ENCODE data around the gene SMIM14.

SMIM14 gene

DNA sequence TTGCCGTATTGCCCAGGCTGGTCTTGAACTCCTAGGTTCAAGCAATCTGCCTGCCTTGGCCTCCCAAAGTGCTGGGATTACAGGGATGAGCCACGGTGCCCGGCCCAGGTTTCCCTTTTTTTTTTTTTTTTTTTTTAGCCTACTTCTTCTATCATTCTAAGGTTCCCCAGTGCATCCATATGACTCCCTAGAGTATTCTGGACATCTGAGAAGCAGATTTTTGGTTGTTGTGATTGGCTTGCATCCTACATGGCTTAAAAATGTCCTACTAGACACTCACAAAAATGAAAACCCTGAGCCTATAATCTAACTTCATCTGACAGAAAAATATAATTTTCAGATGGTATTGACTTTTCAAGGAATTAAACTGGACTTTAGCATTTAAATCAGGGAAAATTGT lies 41.7 kb downstream of the SMIM14 start:
- Mint-ChIP-seq H3K27ac (no peak overlapping the region), H3K36me3 (ENCODE audit: low read depth) (no peaks in the 10 kb centered on the region), H3K9me3 (no peaks in the 10 kb centered on the region), H3K27me3 (no peaks in the 10 kb centered on the region), H3K4me3 (no peak overlapping the region), H3K4me1 (peaks cover 6% of the 10 kb centered on the region)
- DNase-seq (no peak), ATAC-seq (no peak)

DNA sequence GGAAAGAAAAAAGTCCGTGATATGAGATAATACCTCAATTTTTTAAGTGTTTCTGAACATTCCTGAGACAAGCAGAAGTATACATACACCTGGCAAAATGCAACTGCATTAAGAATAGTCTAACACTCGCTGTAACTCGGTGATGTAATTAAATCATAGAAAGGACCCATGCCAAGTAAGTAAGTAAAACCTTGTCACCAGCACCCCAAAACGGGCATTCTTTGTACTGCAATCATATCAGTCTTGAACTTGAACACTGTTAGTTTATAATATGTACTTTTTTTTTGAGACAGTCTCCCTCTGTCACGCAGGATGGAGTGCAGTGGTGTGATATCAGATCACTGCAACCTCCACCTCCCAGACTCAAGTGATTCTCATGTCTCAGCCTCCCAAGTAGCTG lies 47.4 kb downstream of the SMIM14 start:
- Mint-ChIP-seq H3K36me3 (ENCODE audit: low read depth) (no peaks in the 10 kb centered on the region), H3K27me3 (no peaks in the 10 kb centered on the region), H3K4me3 (no peak overlapping the region), H3K9me3 (no peaks in the 10 kb centered on the region), H3K27ac (no peak overlapping the region), H3K4me1 (no peaks in the 10 kb centered on the region)
- ATAC-seq (no peak), DNase-seq (no peak)

DNA sequence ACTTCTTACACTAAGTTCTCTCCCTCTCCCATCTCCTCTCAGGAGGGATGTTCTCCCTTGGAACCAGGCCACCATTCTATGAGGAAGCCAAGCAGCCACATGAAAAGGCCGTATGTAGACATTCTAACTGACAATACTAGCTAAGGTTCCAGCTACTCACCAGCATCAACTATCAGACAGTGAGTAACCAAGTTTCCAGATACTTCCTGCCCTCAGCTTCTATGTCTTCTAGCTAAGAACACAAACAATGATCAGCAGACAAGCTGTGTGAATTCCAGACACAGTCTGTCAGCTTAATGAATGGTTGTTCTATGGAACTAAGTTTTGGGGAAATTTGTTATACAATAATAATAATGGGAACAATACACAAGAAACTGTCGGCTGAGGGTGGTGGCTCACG lies 50.8 kb downstream of the SMIM14 start:
- Mint-ChIP-seq H3K27ac (no peak overlapping the region), H3K9me3 (no peaks in the 10 kb centered on the region), H3K4me1 (no peaks in the 10 kb centered on the region), H3K4me3 (no peak overlapping the region), H3K27me3 (no peaks in the 10 kb centered on the region), H3K36me3 (ENCODE audit: low read depth) (peaks cover 2% of the 10 kb centered on the region)
- ATAC-seq = no peak
- DNase-seq = no peak

DNA sequence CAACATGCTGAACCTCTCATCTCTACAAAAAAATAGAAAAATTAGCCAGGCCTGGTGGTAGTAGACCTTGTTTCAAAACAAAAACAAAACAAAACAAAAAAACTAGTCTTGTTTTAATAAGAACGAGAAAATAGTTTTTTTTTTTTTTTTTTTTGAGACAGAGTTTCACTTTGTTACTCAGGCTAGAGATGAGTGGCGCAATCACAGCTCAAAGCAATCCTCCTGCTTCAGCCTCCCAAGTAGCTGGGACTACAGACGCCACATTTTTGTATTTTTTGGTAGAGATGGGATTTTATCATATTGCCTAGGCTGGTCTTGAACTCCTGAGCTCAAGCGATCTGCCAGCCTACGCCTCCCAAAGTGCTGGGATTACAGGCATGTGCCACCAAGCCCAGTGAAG lies 63.7 kb downstream of the SMIM14 start:
- no peaks in the 10 kb centered on the region for H3K27me3 Mint-ChIP-seq
- H3K36me3 Mint-ChIP-seq (ENCODE audit: low read depth) = no peaks in the 10 kb centered on the region
- H3K27ac Mint-ChIP-seq = no peak overlapping the region
- H3K4me3 Mint-ChIP-seq = no peak overlapping the region
- no peak for DNase-seq
- no peak for ATAC-seq
- H3K9me3 Mint-ChIP-seq = no peaks in the 10 kb centered on the region
- peaks cover 2% of the 10 kb centered on the region for H3K4me1 Mint-ChIP-seq

DNA sequence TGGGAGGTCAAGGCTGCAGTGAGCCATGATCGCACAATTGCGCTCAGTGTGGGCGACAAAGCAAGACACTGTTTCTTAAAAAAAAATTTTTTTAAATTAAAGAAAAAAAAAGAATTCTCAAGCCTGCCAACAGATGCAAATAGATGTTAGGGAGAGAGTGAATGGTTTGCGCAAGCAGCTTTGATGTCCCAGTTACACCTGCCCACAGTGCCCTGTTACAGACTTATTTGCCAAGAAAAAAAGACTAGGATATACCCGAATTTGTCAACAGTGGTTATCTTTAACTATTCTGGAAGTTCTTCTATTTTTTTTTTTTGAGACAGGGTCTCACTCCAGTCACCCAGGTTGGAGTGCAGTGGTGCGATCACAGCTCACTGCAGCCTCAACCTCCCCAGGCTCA lies 67.2 kb downstream of the SMIM14 start:
- Mint-ChIP-seq H3K27ac (no peak overlapping the region), H3K9me3 (no peaks in the 10 kb centered on the region), H3K4me1 (peaks cover 5% of the 10 kb centered on the region), H3K36me3 (ENCODE audit: low read depth) (no peaks in the 10 kb centered on the region), H3K27me3 (no peaks in the 10 kb centered on the region), H3K4me3 (no peak overlapping the region)
- ATAC-seq = no peak
- DNase-seq = no peak

DNA sequence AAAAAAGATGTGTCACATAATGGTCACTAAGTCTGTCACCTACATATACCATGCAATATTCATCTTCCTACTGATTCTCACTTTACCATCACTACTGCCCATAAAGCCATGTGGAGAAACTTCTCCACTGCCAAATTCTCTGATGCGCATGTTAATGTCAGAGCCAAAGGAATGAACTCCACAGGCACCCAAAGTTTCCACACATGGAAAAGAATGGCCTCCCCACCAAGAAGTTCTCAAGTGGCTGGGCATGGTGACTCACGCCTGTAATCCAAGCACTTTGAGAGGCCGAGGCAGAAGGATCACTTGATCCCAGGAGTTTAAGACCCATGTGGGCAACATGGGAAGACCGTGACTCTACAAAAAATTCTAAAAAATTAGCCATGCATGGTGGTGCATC lies 67.6 kb downstream of the SMIM14 start:
- H3K4me3 Mint-ChIP-seq = no peak overlapping the region
- no peak for ATAC-seq
- H3K27ac Mint-ChIP-seq = no peak overlapping the region
- no peak for DNase-seq
- H3K9me3 Mint-ChIP-seq = peaks cover 3% of the 10 kb centered on the region
- H3K4me1 Mint-ChIP-seq = peaks cover 3% of the 10 kb centered on the region
- H3K36me3 Mint-ChIP-seq (ENCODE audit: low read depth) = peaks cover 3% of the 10 kb centered on the region
- H3K27me3 Mint-ChIP-seq = no peaks in the 10 kb centered on the region

DNA sequence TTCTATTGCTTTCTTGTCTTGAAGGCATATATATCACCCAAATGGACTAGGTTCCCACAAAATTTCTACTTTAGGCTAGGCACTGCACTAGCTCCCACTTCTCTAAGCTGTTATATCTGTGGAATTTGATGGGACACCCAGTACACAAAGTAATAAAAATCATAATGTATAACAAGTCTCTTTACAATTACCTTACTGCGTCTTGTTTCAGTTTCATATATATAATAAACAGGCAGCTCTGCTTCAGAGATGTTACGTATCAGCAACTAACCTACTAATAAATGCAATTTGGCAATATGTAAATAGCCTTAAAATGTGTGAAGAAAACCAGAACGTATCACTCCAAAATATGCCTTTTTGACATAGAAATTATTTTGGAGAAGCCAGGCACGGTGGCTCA lies 69.5 kb downstream of the SMIM14 start:
- H3K27me3 Mint-ChIP-seq = no peaks in the 10 kb centered on the region
- H3K4me3 Mint-ChIP-seq = peak overlapping the region; percentile 26
- H3K4me1 Mint-ChIP-seq = peaks cover 3% of the 10 kb centered on the region
- peaks cover 6% of the 10 kb centered on the region for H3K9me3 Mint-ChIP-seq
- no peak overlapping the region for H3K27ac Mint-ChIP-seq
- ATAC-seq = no peak
- DNase-seq = no peak
- peaks cover 7% of the 10 kb centered on the region for H3K36me3 Mint-ChIP-seq (ENCODE audit: low read depth)

DNA sequence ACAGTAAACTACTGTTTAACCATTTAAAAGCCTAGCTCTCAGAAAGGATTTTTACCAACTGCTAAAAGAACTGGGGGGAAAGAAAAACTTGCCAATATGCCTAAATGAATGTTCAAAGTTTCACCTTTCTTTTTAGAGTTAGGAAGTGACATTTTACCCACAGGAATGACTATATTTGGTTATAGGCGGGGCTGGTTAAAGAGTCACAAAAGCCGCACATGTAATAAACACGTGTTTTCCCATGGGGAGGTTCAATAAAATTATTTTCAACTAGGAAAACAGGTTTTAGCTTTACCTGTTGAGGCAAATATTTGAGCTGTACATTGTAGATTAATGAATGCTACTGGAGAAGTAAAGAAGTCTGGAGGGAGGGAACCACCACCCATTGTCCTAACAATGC lies 69.9 kb downstream of the SMIM14 start:
- H3K9me3 Mint-ChIP-seq = peaks cover 6% of the 10 kb centered on the region
- peak overlapping the region; percentile 26 for H3K4me3 Mint-ChIP-seq

DNA sequence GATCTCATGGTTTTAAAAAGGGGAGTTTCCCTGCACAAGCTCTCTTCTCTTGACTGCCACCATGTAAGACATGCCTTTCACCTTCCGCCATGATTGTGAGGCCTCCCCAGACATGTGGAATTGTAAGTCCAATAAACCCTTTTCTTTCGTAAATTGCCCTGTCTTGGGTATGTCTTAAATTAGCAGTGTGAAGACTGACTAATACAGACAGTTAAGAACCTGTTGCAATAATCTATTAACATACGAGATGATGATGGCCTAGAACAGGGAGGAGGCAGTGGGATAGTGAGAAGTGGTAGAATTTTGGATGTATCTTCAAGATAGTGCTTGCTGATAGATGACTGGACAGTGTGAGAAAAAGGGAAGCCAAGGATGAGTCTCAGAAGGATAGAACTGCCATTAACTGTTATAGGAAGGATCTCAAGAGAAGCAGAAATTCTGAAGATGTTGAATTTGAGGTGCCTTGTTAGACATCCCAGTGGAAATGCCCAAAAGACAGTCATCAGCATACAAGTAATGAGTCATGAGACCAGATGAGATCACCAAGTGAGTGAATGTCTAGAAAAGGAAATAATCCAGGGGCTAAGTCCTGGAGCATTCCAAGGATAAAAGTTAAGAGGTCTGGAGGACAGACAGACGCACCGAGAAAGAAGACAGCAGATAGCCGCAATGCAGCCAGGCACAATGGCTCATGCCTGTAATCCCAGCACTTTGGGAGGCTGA lies 72.6 kb downstream of the SMIM14 start:
- ATAC-seq = no peak
- H3K27ac Mint-ChIP-seq = no peak overlapping the region
- peaks cover 3% of the 10 kb centered on the region for H3K4me1 Mint-ChIP-seq

More for the DNA sequence above, 69.9 kb downstream of the SMIM14 start:
- Mint-ChIP-seq H3K27me3 (no peaks in the 10 kb centered on the region), H3K27ac (no peak overlapping the region), H3K4me1 (peaks cover 3% of the 10 kb centered on the region), H3K36me3 (ENCODE audit: low read depth) (peaks cover 7% of the 10 kb centered on the region)
- no peak for ATAC-seq
- DNase-seq = no peak

DNA sequence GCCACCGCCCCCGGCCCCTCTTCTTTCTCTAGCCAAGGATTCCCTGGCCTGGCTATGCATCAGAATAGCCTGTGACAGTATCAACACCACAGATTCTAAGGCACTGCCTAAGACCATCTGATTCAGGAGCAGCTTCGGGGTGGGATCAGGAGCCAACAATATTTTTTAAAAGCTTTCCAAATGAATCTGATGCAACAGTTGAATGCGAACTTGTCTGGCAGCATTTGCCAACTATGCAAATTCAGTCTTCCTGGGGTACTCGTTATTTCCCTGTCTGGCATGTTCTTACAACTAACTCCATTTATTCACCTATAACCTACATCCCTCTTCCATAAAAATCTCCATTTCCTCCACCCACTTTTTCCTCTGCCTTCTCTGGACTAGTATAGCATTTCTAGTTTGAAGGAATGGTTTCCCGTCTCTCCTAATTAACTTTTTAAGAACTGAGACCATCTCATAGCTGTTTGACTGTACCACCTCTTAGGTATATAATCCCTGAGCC lies 75.3 kb downstream of the SMIM14 start:
- no peak for DNase-seq
- Mint-ChIP-seq H3K27me3 (no peaks in the 10 kb centered on the region), H3K4me1 (peaks cover 3% of the 10 kb centered on the region), H3K4me3 (no peak overlapping the region), H3K36me3 (ENCODE audit: low read depth) (peaks cover 7% of the 10 kb centered on the region), H3K27ac (no peak overlapping the region), H3K9me3 (peaks cover 6% of the 10 kb centered on the region)
- ATAC-seq = no peak

More for the DNA sequence above, 72.6 kb downstream of the SMIM14 start:
- H3K4me3 Mint-ChIP-seq = no peak overlapping the region
- H3K9me3 Mint-ChIP-seq = peaks cover 6% of the 10 kb centered on the region
- DNase-seq = no peak
- H3K36me3 Mint-ChIP-seq (ENCODE audit: low read depth) = peaks cover 7% of the 10 kb centered on the region
- no peaks in the 10 kb centered on the region for H3K27me3 Mint-ChIP-seq

DNA sequence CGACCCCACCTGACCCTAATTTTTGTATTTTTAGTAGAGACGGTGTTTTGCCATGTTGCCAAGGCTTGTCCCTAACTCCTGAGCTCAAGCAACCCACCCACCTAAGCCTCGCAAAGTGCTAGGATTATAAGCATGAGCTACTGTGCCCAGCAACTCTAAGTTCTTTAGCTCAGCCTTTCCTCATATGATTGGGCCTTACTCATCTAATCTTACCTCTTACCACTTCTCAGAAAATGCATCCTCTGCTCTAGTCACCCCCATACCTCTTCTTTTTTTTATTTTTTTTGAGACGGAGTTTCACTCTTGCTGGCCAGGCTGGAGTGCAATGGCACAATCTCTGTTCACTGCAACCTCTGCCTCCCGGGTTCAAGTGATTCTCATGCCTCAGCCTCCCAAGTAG lies 75.9 kb downstream of the SMIM14 start:
- DNase-seq (no peak), ATAC-seq (no peak)
- Mint-ChIP-seq H3K9me3 (peaks cover 6% of the 10 kb centered on the region), H3K36me3 (ENCODE audit: low read depth) (peaks cover 7% of the 10 kb centered on the region), H3K27me3 (no peaks in the 10 kb centered on the region), H3K4me3 (no peak overlapping the region), H3K27ac (no peak overlapping the region), H3K4me1 (no peaks in the 10 kb centered on the region)

DNA sequence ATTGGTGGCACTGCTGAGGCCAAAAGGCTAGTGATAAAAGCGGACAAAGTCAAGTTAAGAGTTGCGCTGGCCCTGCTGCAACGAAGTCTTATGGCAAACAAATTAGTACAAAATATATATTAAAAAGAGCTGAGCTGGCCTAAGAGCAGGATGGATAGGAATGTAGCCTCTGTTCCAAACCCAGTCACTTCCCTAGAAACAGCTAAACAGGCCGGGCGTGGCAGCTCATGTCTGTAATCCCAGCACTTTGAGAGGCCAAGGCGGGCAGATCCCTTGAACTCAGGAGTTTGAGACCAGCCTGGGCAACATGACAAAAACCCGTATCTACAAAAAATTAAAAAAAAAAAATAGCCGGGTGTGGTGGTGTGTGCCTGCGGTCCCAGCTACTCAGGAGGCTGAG lies 79.0 kb downstream of the SMIM14 start:
- Mint-ChIP-seq H3K27me3 (no peaks in the 10 kb centered on the region), H3K27ac (no peak overlapping the region), H3K9me3 (no peaks in the 10 kb centered on the region), H3K36me3 (ENCODE audit: low read depth) (no peaks in the 10 kb centered on the region), H3K4me3 (no peak overlapping the region), H3K4me1 (no peaks in the 10 kb centered on the region)
- no peak for DNase-seq
- ATAC-seq = no peak

DNA sequence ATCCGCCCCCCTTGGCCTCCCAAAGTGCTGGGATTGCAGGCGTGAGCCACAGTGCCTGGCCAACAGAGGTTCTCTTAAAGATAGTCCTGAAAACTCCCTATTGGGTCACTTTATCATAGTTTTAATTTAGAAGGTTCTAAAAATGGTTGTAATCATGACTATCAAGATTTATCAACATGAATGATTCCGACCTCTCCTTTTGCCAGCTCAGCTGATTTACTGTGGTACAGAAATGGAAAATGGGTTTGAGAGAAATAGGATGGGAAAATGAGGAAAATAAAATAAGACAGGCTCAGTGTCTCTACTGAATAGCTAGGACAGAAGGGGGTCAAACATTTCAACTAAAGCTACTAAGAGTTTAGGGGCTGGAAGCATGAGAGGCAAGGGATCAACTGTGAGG lies 83.2 kb downstream of the SMIM14 start:
- Mint-ChIP-seq H3K4me1 (no peaks in the 10 kb centered on the region), H3K27ac (no peak overlapping the region), H3K9me3 (no peaks in the 10 kb centered on the region), H3K4me3 (no peak overlapping the region), H3K27me3 (no peaks in the 10 kb centered on the region), H3K36me3 (ENCODE audit: low read depth) (peaks cover 2% of the 10 kb centered on the region)
- DNase-seq (no peak), ATAC-seq (no peak)

DNA sequence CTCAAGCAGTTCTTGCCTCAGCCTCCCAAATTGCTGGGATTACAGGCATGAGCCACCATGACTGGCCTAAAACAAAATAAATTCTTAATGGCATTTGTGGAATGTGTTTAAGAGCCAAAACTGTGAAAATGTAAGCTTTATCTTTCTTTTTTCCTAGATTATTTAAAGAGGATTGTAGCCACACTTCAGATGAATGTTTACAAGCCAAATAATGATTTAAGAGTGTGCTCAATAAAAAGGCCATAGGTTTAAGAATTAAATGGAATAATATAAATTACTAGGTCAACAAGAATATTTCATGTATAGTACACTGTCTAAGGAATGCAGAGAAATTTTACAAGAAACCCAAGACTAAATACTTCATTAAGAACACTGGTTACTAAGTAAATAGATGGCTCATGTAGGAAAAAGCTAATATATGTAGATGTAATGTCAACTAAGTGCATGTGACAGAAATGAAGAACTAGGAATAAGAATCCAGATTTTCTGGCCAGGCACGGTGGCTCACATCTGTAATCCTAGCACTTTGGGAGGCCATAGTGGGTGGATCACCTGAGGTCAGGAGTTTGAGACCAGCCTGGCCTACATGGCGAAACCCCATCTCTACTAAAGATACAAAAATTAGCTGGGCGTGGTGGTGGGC lies 90.1 kb downstream of the SMIM14 start:
- H3K4me1 Mint-ChIP-seq = no peaks in the 10 kb centered on the region
- no peaks in the 10 kb centered on the region for H3K36me3 Mint-ChIP-seq (ENCODE audit: low read depth)
- DNase-seq = no peak

DNA sequence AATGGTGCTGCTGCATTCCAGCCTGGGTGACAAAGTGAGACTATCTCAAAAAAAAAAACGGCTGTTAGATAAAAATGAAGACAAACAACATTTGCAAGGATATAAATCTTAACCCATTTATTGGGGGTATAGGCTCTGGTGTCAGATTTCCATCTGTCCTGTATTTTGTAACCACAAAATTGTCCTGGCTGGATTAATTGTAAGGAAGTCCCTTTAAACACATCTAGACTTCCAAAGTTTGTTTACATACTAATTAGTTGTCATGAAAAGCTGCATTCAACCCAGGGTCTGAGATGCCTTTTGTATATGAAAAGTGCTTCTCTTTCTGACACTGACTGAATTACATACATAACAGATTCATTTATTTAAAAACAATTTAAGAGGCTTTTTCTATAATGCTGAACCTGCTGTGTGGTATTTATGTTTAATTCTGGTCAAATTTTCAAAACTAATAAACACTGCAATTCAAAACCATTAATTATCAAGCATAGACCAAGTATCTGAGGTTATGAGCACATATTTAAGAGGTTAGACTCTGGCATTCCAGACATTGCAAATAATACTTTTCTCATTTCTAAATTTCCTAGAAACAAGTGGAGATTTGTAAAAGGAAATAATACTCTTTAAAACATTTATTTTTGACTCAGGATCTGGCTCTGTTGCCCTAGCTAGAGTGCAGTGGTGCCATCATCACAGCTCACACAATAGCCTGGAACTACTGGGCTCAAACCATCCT lies 93.9 kb downstream of the SMIM14 start:
- H3K36me3 Mint-ChIP-seq (ENCODE audit: low read depth) = no peaks in the 10 kb centered on the region
- no peak for ATAC-seq

More for the DNA sequence above, 90.1 kb downstream of the SMIM14 start:
- no peak overlapping the region for H3K4me3 Mint-ChIP-seq
- no peaks in the 10 kb centered on the region for H3K9me3 Mint-ChIP-seq
- H3K27me3 Mint-ChIP-seq = no peaks in the 10 kb centered on the region
- no peak overlapping the region for H3K27ac Mint-ChIP-seq
- ATAC-seq = no peak

More for the DNA sequence above, 93.9 kb downstream of the SMIM14 start:
- Mint-ChIP-seq H3K4me3 (no peak overlapping the region), H3K9me3 (no peaks in the 10 kb centered on the region), H3K27ac (no peak overlapping the region), H3K27me3 (no peaks in the 10 kb centered on the region), H3K4me1 (no peaks in the 10 kb centered on the region)
- no peak for DNase-seq

All from activated naive CD8-positive, alpha-beta T cell treated with anti-CD3 and anti-CD28 coated beads, Interleukin-2, amount 50 U/mL, for 24 hours (primary cell).